ENCODE measurements around the gene PMIS2. TPM values are rescaled to one million over a fixed set of nuclear protein-coding genes. Genes with fewer than 3 reads are reported as not detected.

Gene PMIS2
- total and polyA plus RNA-seq, 2 of the 8 experiments (the other 6 are each of a cell fraction or from before 2014, with no cell fraction given), result not detected

- TF ChIP-seq CHD7 (IDR thresholded peaks at IDR 0.05; ENCODE audit: insufficient replicate concordance, low read length), result no peak
- no peak for TF ChIP-seq BCL11A (IDR thresholded peaks at IDR 0.05; ENCODE audit: low read depth in 2 of 2, low read length in 2 of 2)
- TF ChIP-seq SIRT6 (IDR thresholded peaks at IDR 0.05; ENCODE audit: low read length), result no peak
- TF ChIP-seq TAF1 (IDR thresholded peaks at IDR 0.05; ENCODE audit: low read depth, low read length), result no peak
Observed at GRCh38 chr19:35577918-35578317, 8.1 kb upstream of the PMIS2 start (continued).
